ENCODE measurements around the gene RHOJ.

The RHOJ gene

GRCh38 chr14:63212776-63213500, 8.7 kb downstream of the RHOJ start:
- no peak for TF ChIP-seq CTCF (IDR thresholded peaks at IDR 0.05; ENCODE audit: insufficient read depth, low read depth, low read length, missing control alignments)
- no peak for DNase-seq (ENCODE audit: low read depth)
- no peak overlapping the region for H3K4me3 ChIP-seq (ENCODE audit: low read depth, low read length)

- H3K4me3 ChIP-seq (ENCODE audit: low read depth, low read length): no peak overlapping the region
- TF ChIP-seq CTCF (IDR thresholded peaks at IDR 0.05; ENCODE audit: insufficient read depth, low read depth, low read length, missing control alignments): no peak
- no peak for DNase-seq (ENCODE audit: low read depth)
These were observed 10.4 kb downstream of the RHOJ start for GRCh38 chr14:63214417-63215196.

- H3K4me3 ChIP-seq (ENCODE audit: low read depth, low read length): no peak overlapping the region
- no peak for TF ChIP-seq CTCF (IDR thresholded peaks at IDR 0.05; ENCODE audit: insufficient read depth, low read depth, low read length, missing control alignments)
- no peak for DNase-seq (ENCODE audit: low read depth)
These were observed 16.3 kb downstream of the RHOJ start for GRCh38 chr14:63220526-63220925.

GRCh38 chr14:63223596-63223995, 19.4 kb downstream of the RHOJ start:
- TF ChIP-seq CTCF (IDR thresholded peaks at IDR 0.05; ENCODE audit: insufficient read depth, low read depth, low read length, missing control alignments): no peak
- no peak for DNase-seq (ENCODE audit: low read depth)
- no peak overlapping the region for H3K4me3 ChIP-seq (ENCODE audit: low read depth, low read length)

GRCh38 chr14:63224196-63224595, 20.0 kb downstream of the RHOJ start:
- no peak for TF ChIP-seq CTCF (IDR thresholded peaks at IDR 0.05; ENCODE audit: insufficient read depth, low read depth, low read length, missing control alignments)
- DNase-seq (ENCODE audit: low read depth): no peak

GRCh38 chr14:63228217-63228616, 24.0 kb downstream of the RHOJ start:
- no peak for DNase-seq (ENCODE audit: low read depth)

More at GRCh38 chr14:63224196-63224595, 20.0 kb downstream of the RHOJ start:
- H3K4me3 ChIP-seq (ENCODE audit: low read depth, low read length): no peak overlapping the region

More at GRCh38 chr14:63228217-63228616, 24.0 kb downstream of the RHOJ start:
- H3K4me3 ChIP-seq (ENCODE audit: low read depth, low read length): no peak overlapping the region
- no peak for TF ChIP-seq CTCF (IDR thresholded peaks at IDR 0.05; ENCODE audit: insufficient read depth, low read depth, low read length, missing control alignments)

All from GM12865 (cell line).